ENCODE data around the gene LCA5L. TPM values are rescaled to one million over a fixed set of nuclear protein-coding genes. Genes with fewer than 3 reads are reported as not detected.

LCA5L gene
- total RNA-seq, 2 donors from 2014 or later, result 3.7 to 11.1 TPM

- Histone ChIP-seq H3K4me1 (replicated peaks) (no peaks in the 10 kb centered on the region), H3K27me3 (replicated peaks; ENCODE audit: insufficient read depth) (no peaks in the 10 kb centered on the region), H3K9me3 (no peaks in the 10 kb centered on the region), H3K4me3 (no peak overlapping the region), H3K27ac (no peak overlapping the region), H3K36me3 (no peaks in the 10 kb centered on the region)
- intact Hi-C loops (cut with DNase I), result no loop called here
- WGBS, result 74% methylated on average over 4 of the region's 4 CpGs
- TF ChIP-seq POLR2AphosphoS5 (IDR thresholded peaks at IDR 0.05) (no peak), POLR2A (IDR thresholded peaks at IDR 0.05) (no peak), CTCF (IDR thresholded peaks at IDR 0.05) (no peak)
- DNase-seq (ENCODE audit: low spot score), result no peak
Measured at GRCh38 chr21:39472786-39473185, 27.2 kb upstream of the LCA5L start.

- Histone ChIP-seq H3K27ac (no peak overlapping the region), H3K27me3 (replicated peaks; ENCODE audit: insufficient read depth) (no peaks in the 10 kb centered on the region), H3K9me3 (no peaks in the 10 kb centered on the region), H3K4me1 (replicated peaks) (no peaks in the 10 kb centered on the region), H3K4me3 (no peak overlapping the region), H3K36me3 (no peaks in the 10 kb centered on the region)
- 96% methylated on average over 3 of the region's 3 CpGs for WGBS
- DNase-seq (ENCODE audit: low spot score), result no peak
- TF ChIP-seq POLR2AphosphoS5 (IDR thresholded peaks at IDR 0.05) (no peak), POLR2A (IDR thresholded peaks at IDR 0.05) (no peak), CTCF (IDR thresholded peaks at IDR 0.05) (no peak)
- intact Hi-C loops (cut with DNase I), result no loop called here
Measured at GRCh38 chr21:39471598-39471997, 26.0 kb upstream of the LCA5L start.

DNA sequence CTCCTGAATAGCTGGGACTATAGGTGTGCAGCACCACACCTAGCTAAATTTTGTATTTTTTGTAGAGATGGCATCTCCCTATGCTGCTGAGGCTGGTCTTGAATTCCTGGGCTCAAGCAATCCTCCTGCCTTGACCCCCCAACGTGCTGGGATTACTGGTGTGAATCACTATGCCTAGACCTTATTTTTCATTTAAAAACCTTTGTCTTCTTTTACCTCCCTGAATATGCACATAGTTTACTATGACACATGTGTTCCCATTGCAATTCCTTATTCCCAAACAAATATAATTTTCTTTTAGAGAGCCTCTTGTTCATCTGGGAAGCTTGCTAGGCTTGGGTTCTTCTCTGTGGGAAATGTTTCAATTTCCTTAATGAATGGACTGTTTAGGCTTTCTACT, 23.0 kb upstream of the LCA5L start:
- Histone ChIP-seq H3K4me3 (no peak overlapping the region), H3K9me3 (no peaks in the 10 kb centered on the region), H3K4me1 (replicated peaks) (no peaks in the 10 kb centered on the region), H3K27me3 (replicated peaks; ENCODE audit: insufficient read depth) (no peaks in the 10 kb centered on the region), H3K36me3 (no peaks in the 10 kb centered on the region), H3K27ac (no peak overlapping the region)
- no peak for DNase-seq (ENCODE audit: low spot score)
- no peak for TF ChIP-seq CTCF (IDR thresholded peaks at IDR 0.05)
- TF ChIP-seq POLR2A (IDR thresholded peaks at IDR 0.05), result no peak
- TF ChIP-seq POLR2AphosphoS5 (IDR thresholded peaks at IDR 0.05), result no peak
- intact Hi-C loops (cut with DNase I), result no loop called here
- WGBS, result 92% methylated on average over 1 of the region's 1 CpG

DNA sequence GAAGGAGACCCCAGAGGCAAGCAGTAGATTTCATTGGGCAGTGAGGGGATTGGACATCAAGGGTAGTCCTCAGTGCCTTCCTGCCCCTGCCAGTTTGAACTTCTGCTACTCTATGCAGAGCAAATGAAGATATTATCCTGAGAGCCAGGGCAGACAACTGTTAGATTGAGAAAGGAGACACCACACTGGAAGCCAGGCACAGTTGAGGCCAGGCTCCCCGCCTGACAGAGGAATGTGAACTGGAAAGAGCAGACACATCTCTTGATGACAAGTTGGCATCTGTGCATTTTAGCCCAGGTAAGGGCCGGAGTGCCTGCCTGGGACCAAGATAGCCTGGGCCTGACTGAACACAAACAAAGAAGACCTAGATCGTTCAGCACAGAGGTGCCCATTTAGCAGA, 22.2 kb upstream of the LCA5L start:
- WGBS, result 81% methylated on average over 3 of the region's 3 CpGs
- Histone ChIP-seq H3K4me3 (no peak overlapping the region), H3K36me3 (no peaks in the 10 kb centered on the region), H3K9me3 (no peaks in the 10 kb centered on the region), H3K27me3 (replicated peaks; ENCODE audit: insufficient read depth) (no peaks in the 10 kb centered on the region), H3K4me1 (replicated peaks) (no peaks in the 10 kb centered on the region), H3K27ac (no peak overlapping the region)
- TF ChIP-seq POLR2A (IDR thresholded peaks at IDR 0.05) (no peak), CTCF (IDR thresholded peaks at IDR 0.05) (no peak), POLR2AphosphoS5 (IDR thresholded peaks at IDR 0.05) (no peak)
- no peak for DNase-seq (ENCODE audit: low spot score)
- intact Hi-C loops (cut with DNase I), result no loop called here

DNA sequence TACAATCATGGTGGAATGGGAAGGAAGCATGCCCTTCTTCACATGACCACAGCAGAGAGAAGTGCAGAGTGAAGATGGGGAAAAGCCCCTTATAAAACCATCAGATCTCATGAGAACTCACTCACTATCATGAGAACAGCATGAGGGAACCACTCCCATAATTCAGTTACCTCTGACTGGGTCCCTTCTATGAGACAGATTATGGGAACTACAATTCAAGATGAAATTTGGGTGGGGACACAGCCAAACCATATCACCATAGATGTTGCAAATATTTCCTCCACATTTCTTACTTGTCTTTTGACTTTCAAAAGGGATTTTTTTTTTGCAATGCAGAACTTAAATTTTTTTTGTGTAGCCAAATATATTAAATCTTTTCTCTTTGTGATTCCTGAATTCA, 21.0 kb upstream of the LCA5L start:
- Histone ChIP-seq H3K4me3 (no peak overlapping the region), H3K27ac (no peak overlapping the region), H3K27me3 (replicated peaks; ENCODE audit: insufficient read depth) (no peaks in the 10 kb centered on the region), H3K9me3 (no peaks in the 10 kb centered on the region), H3K4me1 (replicated peaks) (no peaks in the 10 kb centered on the region), H3K36me3 (no peaks in the 10 kb centered on the region)
- intact Hi-C loops (cut with DNase I), result no loop called here
- no peak for TF ChIP-seq POLR2A (IDR thresholded peaks at IDR 0.05)
- TF ChIP-seq CTCF (IDR thresholded peaks at IDR 0.05), result no peak
- TF ChIP-seq POLR2AphosphoS5 (IDR thresholded peaks at IDR 0.05), result no peak
- DNase-seq (ENCODE audit: low spot score), result no peak

Measured in prostate gland (tissue), 2 donors.